Gastrocnemius medialis (tissue), 4 donors: ENCODE measurements around the gene TMEM266. TPM values are rescaled to one million over a fixed set of nuclear protein-coding genes. Genes with fewer than 3 reads are reported as not detected.

Experiments
- ATAC-seq, 2 donors: fragments of 150-250 bp; one replicate each; pipeline ENCODE4 v1.9.1; 2016
- DNase-seq, 2 donors: peaks; one replicate each; pipeline ENCODE4 v3.0.0-alpha.2; 2019
- H3K27ac ChIP-seq, 4 donors: fragments of 200-600 bp; sonication (generic); 1 replicate in 1 of 4; 2 replicates in 3 of 4; pipeline ENCODE4 v1.5.1; 2016 to 2018; ENCODE audit warnings: mild to moderate bottlenecking in 2 of 4, moderate library complexity in 1 of 4
- H3K27me3 ChIP-seq, 3 donors: fragments of 200-600 bp; sonication (generic) in 2 of 3; 1 replicate in 1 of 3; 2 replicates in 2 of 3; pipeline versions ENCODE4 v1.5.1 to v1.6.0; 2016 to 2019; ENCODE audit warnings: mild to moderate bottlenecking in 1 of 3, moderate library complexity in 1 of 3
- H3K36me3 ChIP-seq, 2 donors: fragments of 200-600 bp; sonication (generic) in 1 of 2; one replicate each; pipeline ENCODE4 v1.5.1; 2017 to 2018
- H3K4me1 ChIP-seq, 2 donors: fragments of 200-600 bp; sonication (generic) in 1 of 2; one replicate each; pipeline ENCODE4 v1.5.1; 2016 to 2017; ENCODE audit warnings: mild to moderate bottlenecking in 2 of 2
- H3K4me3 ChIP-seq, 4 donors: fragments of 200-600 bp; sonication (generic) in 3 of 4; 1 replicate in 1 of 4; 2 replicates in 3 of 4; pipeline ENCODE4 v1.5.1; 2016 to 2019; ENCODE audit warnings: mild to moderate bottlenecking in 2 of 4
- H3K9me3 ChIP-seq, 3 donors: fragments of 200-600 bp; sonication (generic) in 2 of 3; 1 replicate in 1 of 3; 2 replicates in 2 of 3; pipeline ENCODE4 v1.5.1; 2016 to 2019
- CTCF ChIP-seq, 5 experiments: fragments of 450-650 bp in 3 of 5; fragments of 200-600 bp in 2 of 5; sonication (generic) in 2 of 5; IDR thresholded peaks in 4 of 5; conservative IDR thresholded peaks in 1 of 5; 1 replicate in 4 of 5; 2 replicates in 1 of 5; pipeline ENCODE4 v1.5.1; 2016 to 2019; ENCODE audit warnings: antibody characterized with exemption in 5 of 5, mild to moderate bottlenecking in 3 of 5, moderate library complexity in 3 of 5
- POLR2A ChIP-seq, 2 donors: fragments of 450-650 bp; IDR thresholded peaks; one replicate each; pipeline ENCODE4 v1.6.1; 2017; ENCODE audit warnings: antibody characterized with exemption in 2 of 2, mild to moderate bottlenecking in 2 of 2, moderate library complexity in 2 of 2
- in situ Hi-C, 4 donors: fragments of 200-750 bp; cut with MboI; loops; one replicate each; pipeline versions ENCODE4 v1.15.0 to v1.8.0; 2017; ENCODE audit warnings: low sequenced_read_pairs in 4 of 4
- intact Hi-C: fragments of 100-400 bp; cut with DNase I; formaldehyde crosslinking; loops from one replicate; pipeline ENCODE4 v1.15.1; 2023; ENCODE audit warnings: low total_unique reads
- total RNA-seq, 4 donors: library from RNA; depleted of rRNA; stranded (reverse); fragments of >200 nt; gene quantifications; one replicate each; pipeline versions ENCODE4 v1.1.0 to v1.2.3, GENCODE V29; 2016

Gene TMEM266
- total RNA-seq, 4 donors from 2014 or later: 3.6 to 17.1 (median 11.7) TPM

GRCh38 chr15:76185716-76186115 lies 125.9 kb downstream of the TMEM266 start:
- ATAC-seq: peak; percentile 9 to 34
- Histone ChIP-seq H3K27me3 (no peaks in the 10 kb centered on the region), H3K4me1 (peaks cover 11 to 50% of the 10 kb centered on the region in 2 donors), H3K9me3 (no peaks in the 10 kb centered on the region), H3K36me3 (no peaks in the 10 kb centered on the region), H3K4me3 (no peak overlapping the region), H3K27ac (peak overlapping the region in 2 of 4 donors; percentile 19 to 98)
- TF ChIP-seq POLR2A (IDR thresholded peaks at IDR 0.05) (no peak), CTCF (IDR thresholded peaks at IDR 0.05 in 4 of 5, conservative IDR thresholded peaks at IDR 0.05 in 1 of 5) (peak in 3 of 5 experiments; percentile 28 to 61 (median 44))
- intact Hi-C loops: loop anchor here (2.0 to 10.0 kb wide), 2 partner anchors 33 to 879 kb away; no protein-coding TSS in a partner anchor
- DNase-seq: peak in 1 of 2 donors; percentile 60
- in situ Hi-C loops: loop anchor here in 1 of 4 donors (25.0 kb wide), 1 partner anchor 152 kb away; the partner anchor contains the start of gene ISL2

GRCh38 chr15:76187163-76187562 lies 127.4 kb downstream of the TMEM266 start:
- TF ChIP-seq CTCF (IDR thresholded peaks at IDR 0.05 in 4 of 5, conservative IDR thresholded peaks at IDR 0.05 in 1 of 5) (no peak), POLR2A (IDR thresholded peaks at IDR 0.05) (no peak)
- Histone ChIP-seq H3K4me3 (no peak overlapping the region), H3K9me3 (no peaks in the 10 kb centered on the region), H3K4me1 (peaks cover 14 to 49% of the 10 kb centered on the region in 2 donors), H3K27ac (no peak overlapping the region), H3K27me3 (no peaks in the 10 kb centered on the region), H3K36me3 (no peaks in the 10 kb centered on the region)
- DNase-seq (no peak), ATAC-seq (no peak)
- intact Hi-C loops: loop anchor here (10.0 kb wide), 1 partner anchor 878 kb away; no protein-coding TSS in a partner anchor
- in situ Hi-C loops: loop anchor here in 1 of 4 donors (25.0 kb wide), 1 partner anchor 150 kb away; the partner anchor contains the start of gene ISL2

GRCh38 chr15:76189106-76189505 lies 129.3 kb downstream of the TMEM266 start:
- no peak for TF ChIP-seq POLR2A (IDR thresholded peaks at IDR 0.05)
- TF ChIP-seq CTCF (IDR thresholded peaks at IDR 0.05 in 4 of 5, conservative IDR thresholded peaks at IDR 0.05 in 1 of 5): no peak
- no peak for ATAC-seq
- H3K4me3 ChIP-seq: no peak overlapping the region
- H3K4me1 ChIP-seq: peaks cover 10 to 34% of the 10 kb centered on the region in 2 donors
- H3K36me3 ChIP-seq: no peaks in the 10 kb centered on the region
- DNase-seq: no peak
- H3K9me3 ChIP-seq: no peaks in the 10 kb centered on the region
- in situ Hi-C loops: loop anchor here in 1 of 4 donors (25.0 kb wide), 1 partner anchor 148 kb away; the partner anchor contains the start of gene ISL2
- intact Hi-C loops: loop anchor here (10.0 kb wide), 1 partner anchor 876 kb away; no protein-coding TSS in a partner anchor
- peak overlapping the region in 1 of 4 donors; percentile 51 for H3K27ac ChIP-seq
- no peaks in the 10 kb centered on the region for H3K27me3 ChIP-seq

GRCh38 chr15:76190070-76190564 lies 130.3 kb downstream of the TMEM266 start:
- DNase-seq (no peak), ATAC-seq (peak; percentile 9 to 25)
- H3K36me3 ChIP-seq: no peaks in the 10 kb centered on the region
- intact Hi-C loops (loop anchor here (2.0 kb wide), 3 partner anchors 45 to 141 kb away; partner anchors contain the start of gene ETFA), in situ Hi-C loops (loop anchor here (10.0 to 25.0 kb wide), 3 partner anchors 125 to 147 kb away; partner anchors contain the start of genes ISL2 (in 3 of the 4) and ETFA (in 1 of the 4))
- peaks cover 12 to 35% of the 10 kb centered on the region in 2 donors for H3K4me1 ChIP-seq
- no peak overlapping the region for H3K4me3 ChIP-seq
- no peak for TF ChIP-seq POLR2A (IDR thresholded peaks at IDR 0.05)
- no peak for TF ChIP-seq CTCF (IDR thresholded peaks at IDR 0.05 in 4 of 5, conservative IDR thresholded peaks at IDR 0.05 in 1 of 5)
- H3K9me3 ChIP-seq: no peaks in the 10 kb centered on the region
- no peaks in the 10 kb centered on the region for H3K27me3 ChIP-seq
- peak overlapping the region; percentile 1 to 68 (median 56) for H3K27ac ChIP-seq
